Keratinocyte (primary cell): ENCODE measurements around the gene TVP23A. TPM values are rescaled to one million over a fixed set of nuclear protein-coding genes. Genes with fewer than 3 reads are reported as not detected.

Source experiments
- DNase-seq: peaks from one replicate; pipeline ENCODE4 v3.0.0-alpha.2; 2011; ENCODE audit warnings: low read depth, missing footprints, low spot score
- FAIRE-seq: peaks from 2 replicates; lab custom pipeline; 2011; peaks lifted over from hg19 to GRCh38; lab: Jason Lieb, UNC
- H2AFZ ChIP-seq: 2 replicates; pipeline ENCODE4 v1.6.0; 2012; ENCODE audit warnings: low read length, control low read depth, inconsistent platforms; ENCODE audit not compliant: control insufficient read depth
- H3K27ac ChIP-seq: 2 replicates; pipeline ENCODE4 v1.5.1; 2011; ENCODE audit warnings: low read length; ENCODE audit not compliant: control insufficient read depth, insufficient read depth
- H3K27me3 ChIP-seq: 3 replicates; pipeline ENCODE4 v1.6.0; 2011; ENCODE audit warnings: low read length; ENCODE audit not compliant: control insufficient read depth, insufficient read depth; ENCODE audit errors: extremely low read depth
- H3K36me3 ChIP-seq, 2 experiments: 2 replicates in 1 of 2; 3 replicates in 1 of 2; pipeline ENCODE4 v1.5.1; 2011; ENCODE audit warnings: low read length in 2 of 2, mild to moderate bottlenecking in 1 of 2; ENCODE audit not compliant: control insufficient read depth in 2 of 2, insufficient read depth in 2 of 2; ENCODE audit errors: extremely low read depth in 1 of 2
- H3K4me1 ChIP-seq: 3 replicates; pipeline ENCODE4 v1.5.1; 2011; ENCODE audit warnings: low read length; ENCODE audit not compliant: control insufficient read depth, insufficient read depth; ENCODE audit errors: extremely low read depth
- H3K4me2 ChIP-seq: 3 replicates; pipeline ENCODE4 v1.6.0; 2011; ENCODE audit warnings: low read depth, low read length; ENCODE audit not compliant: control insufficient read depth, insufficient read depth; ENCODE audit errors: extremely low read depth
- H3K4me3 ChIP-seq, 3 experiments: fragments of 200-600 bp in 1 of 3; sonication (generic) in 1 of 3; 2 replicates in 2 of 3; 3 replicates in 1 of 3; pipeline ENCODE4 v1.5.1; 2011 to 2016; ENCODE audit warnings: low read length in 3 of 3, mild to moderate bottlenecking in 3 of 3, control low read depth in 2 of 3, inconsistent platforms in 1 of 3, low read depth in 1 of 3, mixed read lengths in 1 of 3, mixed run types in 1 of 3, moderate library complexity in 1 of 3; ENCODE audit not compliant: control insufficient read depth in 2 of 3, insufficient read depth in 2 of 3; ENCODE audit errors: extremely low read depth in 1 of 3
- H3K79me2 ChIP-seq: 2 replicates; pipeline ENCODE4 v1.6.0; 2012; ENCODE audit warnings: low read length; ENCODE audit not compliant: control insufficient read depth, insufficient read depth
- H3K9ac ChIP-seq: 3 replicates; pipeline ENCODE4 v1.6.0; 2011; ENCODE audit warnings: low read length; ENCODE audit not compliant: control insufficient read depth, insufficient read depth; ENCODE audit errors: extremely low read depth
- H3K9me1 ChIP-seq: 3 replicates; pipeline ENCODE4 v1.6.0; 2011; ENCODE audit warnings: low read length; ENCODE audit not compliant: control insufficient read depth, insufficient read depth; ENCODE audit errors: extremely low read depth
- H3K9me3 ChIP-seq: 2 replicates; pipeline ENCODE4 v1.5.1; 2012; ENCODE audit warnings: low read depth, low read length; ENCODE audit not compliant: control insufficient read depth
- H4K20me1 ChIP-seq: 3 replicates; pipeline ENCODE4 v1.6.0; 2011; ENCODE audit warnings: low read length; ENCODE audit not compliant: control insufficient read depth, insufficient read depth; ENCODE audit errors: extremely low read depth
- EZH2 ChIP-seq: IDR thresholded peaks from one replicate; pipeline ENCODE4 v1.6.1; 2012; ENCODE audit warnings: inconsistent platforms, mild to moderate bottlenecking, low read length, moderate library complexity
- dilution Hi-C: fragments of 300-500 bp; cut with MboI; formaldehyde crosslinking; loops from one replicate; pipeline ENCODE4 v1.7.0; 2020; ENCODE audit warnings: low sequenced_read_pairs; ENCODE audit not compliant: extremely low pct_ligation_motif_present
- polyA plus RNA-seq, 5 experiments: library from polyadenylated mRNA; depleted of rRNA in 3 of 5; stranded (reverse) in 3 of 5; stranded (forward) in 1 of 5; unstranded in 1 of 5; fragments of >200 nt; gene quantifications; 1 replicate in 1 of 5; 2 replicates in 3 of 5; 3 replicates in 1 of 5; pipeline versions ENCODE4 v1.2.1 to v1.2.3, GENCODE V29; 2011 to 2012; ENCODE audit warnings: missing spikeins in 2 of 5, low read depth in 1 of 5, low replicate concordance in 1 of 5
- TF ChIP-seq, protein P1 (sequence below), 3 experiments: IDR thresholded peaks in 1 of 3; conservative IDR thresholded peaks in 1 of 3; optimal IDR thresholded peaks in 1 of 3; 2 replicates in 2 of 3; 3 replicates in 1 of 3; pipeline versions ENCODE3 to v1.5.1; 2011; ENCODE audit warnings: low read length in 3 of 3, mild to moderate bottlenecking in 3 of 3, moderate library complexity in 2 of 3, control low read depth in 1 of 3, inconsistent platforms in 1 of 3; ENCODE audit not compliant: insufficient read depth in 2 of 3; ENCODE audit errors: extremely low read depth in 1 of 3

Gene TVP23A
- polyA plus RNA-seq, 1 donor (not counting 4 experiments of a cell fraction or from before 2014, with no cell fraction given) = not detected

DNA sequence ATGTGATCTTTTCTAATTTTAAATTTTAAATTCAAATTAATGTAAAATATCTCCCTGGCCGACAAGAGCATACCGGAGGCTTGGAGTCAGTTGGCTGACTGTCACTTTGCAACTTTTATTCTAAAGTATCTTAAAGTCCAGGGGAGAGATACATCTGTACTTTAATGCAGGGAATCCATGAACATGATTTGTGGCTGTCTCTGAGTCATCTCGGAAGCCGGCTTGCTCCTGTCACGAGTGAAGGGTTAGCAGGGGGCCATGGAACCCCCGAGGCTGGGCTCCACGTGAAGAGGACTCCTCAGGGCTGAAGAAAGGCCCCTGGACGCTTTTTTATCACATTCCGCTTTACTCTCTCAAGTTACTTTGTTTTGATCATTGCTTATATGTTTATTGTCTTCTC lies 13.3 kb downstream of the TVP23A start:
- H3K27me3 ChIP-seq = no peaks in the 10 kb centered on the region
- H3K4me2 ChIP-seq = no peak overlapping the region
- no peaks in the 10 kb centered on the region for H3K4me1 ChIP-seq
- H3K9me1 ChIP-seq = no peaks in the 10 kb centered on the region
- no peak overlapping the region for H3K27ac ChIP-seq
- DNase-seq (no peak), FAIRE-seq (no peak)
- dilution Hi-C loops = no loop called here
- H3K9me3 ChIP-seq = no peaks in the 10 kb centered on the region
- H3K9ac ChIP-seq = no peak overlapping the region
- H3K36me3 ChIP-seq = no peaks in the 10 kb centered on the region
- H3K4me3 ChIP-seq = no peak overlapping the region
- no peak overlapping the region for H2AFZ ChIP-seq
- H3K79me2 ChIP-seq = no peaks in the 10 kb centered on the region
- H4K20me1 ChIP-seq = no peaks in the 10 kb centered on the region
- TF ChIP-seq EZH2 = no peak
- TF ChIP-seq, protein P1, sequence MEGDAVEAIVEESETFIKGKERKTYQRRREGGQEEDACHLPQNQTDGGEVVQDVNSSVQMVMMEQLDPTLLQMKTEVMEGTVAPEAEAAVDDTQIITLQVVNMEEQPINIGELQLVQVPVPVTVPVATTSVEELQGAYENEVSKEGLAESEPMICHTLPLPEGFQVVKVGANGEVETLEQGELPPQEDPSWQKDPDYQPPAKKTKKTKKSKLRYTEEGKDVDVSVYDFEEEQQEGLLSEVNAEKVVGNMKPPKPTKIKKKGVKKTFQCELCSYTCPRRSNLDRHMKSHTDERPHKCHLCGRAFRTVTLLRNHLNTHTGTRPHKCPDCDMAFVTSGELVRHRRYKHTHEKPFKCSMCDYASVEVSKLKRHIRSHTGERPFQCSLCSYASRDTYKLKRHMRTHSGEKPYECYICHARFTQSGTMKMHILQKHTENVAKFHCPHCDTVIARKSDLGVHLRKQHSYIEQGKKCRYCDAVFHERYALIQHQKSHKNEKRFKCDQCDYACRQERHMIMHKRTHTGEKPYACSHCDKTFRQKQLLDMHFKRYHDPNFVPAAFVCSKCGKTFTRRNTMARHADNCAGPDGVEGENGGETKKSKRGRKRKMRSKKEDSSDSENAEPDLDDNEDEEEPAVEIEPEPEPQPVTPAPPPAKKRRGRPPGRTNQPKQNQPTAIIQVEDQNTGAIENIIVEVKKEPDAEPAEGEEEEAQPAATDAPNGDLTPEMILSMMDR (optimal IDR thresholded peaks at IDR 0.05 in 1 of 3, IDR thresholded peaks at IDR 0.05 in 1 of 3, conservative IDR thresholded peaks at IDR 0.05 in 1 of 3; ENCODE audit: extremely low read depth in 1 of 3, insufficient read depth in 2 of 3, low read length in 3 of 3) = no peak

DNA sequence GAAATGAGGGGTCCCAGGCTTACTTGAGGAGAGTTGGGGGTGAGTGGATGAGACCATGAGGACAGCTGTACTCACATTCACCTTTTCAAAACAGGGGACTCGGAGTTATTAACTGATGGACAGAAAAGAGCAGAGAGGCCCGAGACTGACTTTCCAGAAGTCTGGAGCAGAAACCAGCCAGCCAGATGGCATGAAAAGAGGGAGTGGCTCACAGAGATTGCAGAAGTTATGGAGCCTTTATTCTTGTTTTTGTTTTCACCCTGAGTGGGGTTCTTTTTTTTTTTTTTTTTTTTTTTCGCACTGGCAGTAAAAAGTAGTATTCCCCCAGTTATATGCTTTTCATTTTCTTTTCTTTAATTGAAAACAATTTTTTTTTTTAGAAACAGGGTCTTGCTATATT lies 18.9 kb downstream of the TVP23A start:
- dilution Hi-C loops = no loop called here
- Histone ChIP-seq H4K20me1 (no peaks in the 10 kb centered on the region), H3K4me1 (no peaks in the 10 kb centered on the region), H3K27me3 (no peaks in the 10 kb centered on the region), H3K79me2 (no peaks in the 10 kb centered on the region), H3K27ac (no peak overlapping the region), H2AFZ (no peak overlapping the region), H3K4me3 (no peak overlapping the region), H3K9me3 (no peaks in the 10 kb centered on the region), H3K9ac (no peak overlapping the region), H3K36me3 (no peaks in the 10 kb centered on the region), H3K9me1 (no peaks in the 10 kb centered on the region), H3K4me2 (no peak overlapping the region)
- no peak for DNase-seq
- no peak for FAIRE-seq
- TF ChIP-seq, protein P1 (optimal IDR thresholded peaks at IDR 0.05 in 1 of 3, IDR thresholded peaks at IDR 0.05 in 1 of 3, conservative IDR thresholded peaks at IDR 0.05 in 1 of 3; ENCODE audit: extremely low read depth in 1 of 3, insufficient read depth in 2 of 3, low read length in 3 of 3) = no peak
- no peak for TF ChIP-seq EZH2
